Endothelial cell of umbilical vein (primary cell): Measurements from ENCODE around the gene LIPE. TPM values are rescaled to one million over a fixed set of nuclear protein-coding genes. Genes with fewer than 3 reads are reported as not detected.

Experiments
- BruUV-seq: library from RNA; stranded (reverse); fragments of 400-500 nt; replicated peaks from 2 replicates; lab custom pipeline; 2021; lab: Mats Ljungman, UMichigan
- CTCF ChIA-PET: fragments of 300-600, 350-600 bp; sonication (Branson Sonifier 250); formaldehyde crosslinking; loops from one replicate; lab custom pipeline; 2021; ENCODE audit warnings: antibody characterized with exemption, inconsistent platforms; lab: Charles Lee
- POLR2A ChIA-PET: fragments of 300-600, 350-600 bp; sonication (Branson Sonifier 250); formaldehyde crosslinking; loops from one replicate; lab custom pipeline; 2021; ENCODE audit warnings: antibody characterized with exemption, inconsistent platforms; lab: Charles Lee
- DNase-seq: peaks from one replicate; pipeline ENCODE4 v3.0.0-alpha.2; 2011; ENCODE audit warnings: low read depth, low spot score
- FAIRE-seq: peaks from 2 replicates; lab custom pipeline; 2011; peaks lifted over from hg19 to GRCh38; lab: Jason Lieb, UNC
- H2AFZ ChIP-seq: 2 replicates; pipeline ENCODE4 v1.6.0; 2012; ENCODE audit warnings: low read depth, low read length, control low read depth, inconsistent platforms
- H3K27ac ChIP-seq: 2 replicates; pipeline ENCODE4 v1.5.1; 2011; ENCODE audit warnings: low read depth, mild to moderate bottlenecking, control low read depth, low read length, moderate library complexity; ENCODE audit not compliant: insufficient read depth
- H3K27me3 ChIP-seq, 2 experiments: 2 replicates each; pipeline versions ENCODE4 v1.6.0 to v1.6.1; 2011; ENCODE audit warnings: low read length in 2 of 2, mixed read lengths in 1 of 2; ENCODE audit not compliant: control insufficient read depth in 2 of 2, insufficient read depth in 2 of 2
- H3K36me3 ChIP-seq, 2 experiments: 2 replicates in 1 of 2; 3 replicates in 1 of 2; pipeline ENCODE4 v1.5.1; 2011; ENCODE audit warnings: low read length in 2 of 2, mild to moderate bottlenecking in 1 of 2, moderate library complexity in 1 of 2; ENCODE audit not compliant: control insufficient read depth in 2 of 2, insufficient read depth in 2 of 2; ENCODE audit errors: extremely low read depth in 1 of 2
- H3K4me1 ChIP-seq: 3 replicates; pipeline ENCODE4 v1.5.1; 2011; ENCODE audit warnings: mild to moderate bottlenecking, low read length; ENCODE audit not compliant: control insufficient read depth, insufficient read depth; ENCODE audit errors: extremely low read depth
- H3K4me2 ChIP-seq: 2 replicates; pipeline ENCODE4 v1.6.1; 2011; ENCODE audit warnings: low read length, control low read depth, mixed read lengths; ENCODE audit not compliant: insufficient read depth
- H3K4me3 ChIP-seq, 3 experiments: fragments of 200-600 bp in 1 of 3; sonication (generic), shearing (Covaris generic) in 1 of 3; replicated peaks in 1 of 3; 2 replicates each; pipeline ENCODE4 v1.5.1; 2011 to 2016; ENCODE audit warnings: control low read depth in 3 of 3, low read length in 3 of 3, mild to moderate bottlenecking in 2 of 3, inconsistent platforms in 1 of 3, low read depth in 1 of 3, moderate library complexity in 1 of 3; ENCODE audit not compliant: insufficient read depth in 1 of 3
- H3K79me2 ChIP-seq: 2 replicates; pipeline ENCODE4 v1.6.0; 2012; ENCODE audit warnings: low read length, inconsistent platforms; ENCODE audit not compliant: control insufficient read depth, insufficient read depth
- H3K9ac ChIP-seq: replicated peaks from 2 replicates; pipeline ENCODE3; 2011; ENCODE audit warnings: low read length, control low read depth; ENCODE audit not compliant: insufficient read depth; ENCODE audit errors: extremely low read depth
- H3K9me1 ChIP-seq: replicated peaks from 3 replicates; pipeline ENCODE4 v1.6.0; 2011; ENCODE audit warnings: mild to moderate bottlenecking, low read length; ENCODE audit not compliant: control insufficient read depth, insufficient read depth; ENCODE audit errors: extremely low read depth
- H3K9me3 ChIP-seq: replicated peaks from 2 replicates; pipeline ENCODE4 v1.5.1; 2012; ENCODE audit warnings: low read length, inconsistent platforms; ENCODE audit not compliant: control insufficient read depth, insufficient read depth
- H4K20me1 ChIP-seq: replicated peaks from 2 replicates; pipeline ENCODE3; 2011; ENCODE audit warnings: mild to moderate bottlenecking, low read length; ENCODE audit not compliant: control insufficient read depth, insufficient read depth; ENCODE audit errors: extremely low read depth
- EZH2 ChIP-seq: IDR thresholded peaks from 2 replicates; pipeline ENCODE4 v1.6.1; 2012; ENCODE audit warnings: borderline replicate concordance, low read depth, mild to moderate bottlenecking, moderate library complexity, low read length, inconsistent platforms; ENCODE audit not compliant: severe bottlenecking
- FOS ChIP-seq: IDR thresholded peaks from 2 replicates; pipeline ENCODE4 v1.6.1; 2011; ENCODE audit warnings: mild to moderate bottlenecking, low read length, moderate library complexity, borderline replicate concordance; ENCODE audit not compliant: insufficient read depth
- GATA2 ChIP-seq: IDR thresholded peaks from 2 replicates; pipeline ENCODE4 v1.7.0; 2011; ENCODE audit warnings: low read depth, mild to moderate bottlenecking, moderate library complexity, mixed read lengths, low read length; ENCODE audit not compliant: insufficient read length, insufficient read depth
- JUN ChIP-seq: IDR thresholded peaks from 2 replicates; pipeline ENCODE4 v1.6.1; 2011; ENCODE audit warnings: borderline replicate concordance, low read depth; ENCODE audit not compliant: insufficient read length, insufficient read depth
- MYC ChIP-seq: IDR thresholded peaks from one replicate; pipeline ENCODE4 v1.6.1; 2011; ENCODE audit warnings: mild to moderate bottlenecking, low read depth, low read length
- POLR2A ChIP-seq: IDR thresholded peaks from 2 replicates; pipeline ENCODE4 v1.6.1; 2012; ENCODE audit warnings: low read depth, mild to moderate bottlenecking, control low read depth, low read length
- POLR2AphosphoS5 ChIP-seq: IDR thresholded peaks from 2 replicates; pipeline ENCODE4 v1.6.1; 2012; ENCODE audit warnings: low read depth, mild to moderate bottlenecking, control low read depth, low read length, moderate library complexity; ENCODE audit not compliant: insufficient read depth
- dilution Hi-C: fragments of 300-500 bp; cut with MboI; formaldehyde crosslinking; loops from one replicate; pipeline ENCODE4 v1.15.0; 2019; ENCODE audit warnings: low sequenced_read_pairs; ENCODE audit not compliant: extremely low pct_ligation_motif_present
- intact Hi-C: fragments of 100-400 bp; cut with micrococcal nuclease; formaldehyde crosslinking; loops from one replicate; pipeline ENCODE4 v1.10.0; 2022
- polyA plus RNA-seq, 4 experiments: library from polyadenylated mRNA; depleted of rRNA in 3 of 4; stranded (reverse) in 3 of 4; unstranded in 1 of 4; fragments of >200 nt; gene quantifications; 2 replicates each; pipeline versions ENCODE4 v1.2.1 to v1.2.3, GENCODE V29; 2011 to 2012; ENCODE audit warnings: missing spikeins in 1 of 4
- total RNA-seq: library from RNA; stranded (reverse); gene quantifications from 2 replicates; pipeline ENCODE4 v1.2.3, GENCODE V29; 2021
- TF ChIP-seq, protein P1 (sequence below): IDR thresholded peaks from 2 replicates; pipeline ENCODE4 v1.6.1; 2011; ENCODE audit not compliant: insufficient read depth, insufficient read length
- TF ChIP-seq, protein P2 (sequence below), 2 donors: IDR thresholded peaks; 1 replicate in 1 of 2; 2 replicates in 1 of 2; pipeline ENCODE4 v1.5.1; 2011; ENCODE audit warnings: low read length in 2 of 2, mild to moderate bottlenecking in 2 of 2, moderate library complexity in 2 of 2, control low read depth in 1 of 2, inconsistent platforms in 1 of 2, low read depth in 1 of 2; ENCODE audit not compliant: insufficient read depth in 1 of 2; ENCODE audit errors: extremely low read depth in 1 of 2

Gene LIPE
- total and polyA plus RNA-seq, 2 donors (not counting 3 experiments of a cell fraction or from before 2014, with no cell fraction given): 3.8 to 13.5 TPM

DNA sequence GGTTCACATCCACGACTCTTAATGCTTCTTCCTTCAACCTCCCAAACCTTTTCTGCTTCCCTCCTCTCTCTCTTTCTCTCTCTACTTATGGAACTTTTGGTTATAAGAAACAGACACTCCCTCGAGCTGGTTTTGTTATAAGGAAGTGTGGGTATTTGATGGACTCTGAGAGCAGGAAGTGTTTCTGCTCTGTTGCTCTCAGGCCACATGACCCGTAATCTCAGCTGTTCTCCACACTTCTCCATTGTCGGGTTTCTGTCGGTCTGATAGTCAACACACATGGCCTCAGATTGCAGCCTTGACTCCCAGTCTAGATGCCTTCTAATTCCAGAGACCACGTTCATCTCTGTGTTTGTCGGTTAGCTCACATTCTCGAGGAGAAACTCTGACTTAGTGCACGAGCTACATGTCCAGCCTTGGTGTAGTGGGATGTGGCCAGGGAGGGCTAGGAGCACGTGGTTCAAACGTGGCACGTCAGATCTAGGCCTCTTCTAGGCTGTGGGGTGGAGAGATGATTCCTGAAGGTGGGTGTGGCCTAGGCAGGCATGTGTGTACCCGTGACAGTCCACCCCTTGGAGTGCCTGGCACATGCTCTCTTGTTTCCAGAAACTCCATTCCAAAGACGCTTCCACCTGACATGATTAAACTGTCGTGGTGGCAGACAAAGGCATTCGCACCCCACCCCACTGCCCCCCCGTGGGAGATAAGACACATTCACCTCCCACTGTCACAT is 63.4 kb downstream of the LIPE start:
- no peak overlapping the region for H3K27ac ChIP-seq
- H3K9ac ChIP-seq: no peak overlapping the region
- no peaks in the 10 kb centered on the region for H3K27me3 ChIP-seq
- H4K20me1 ChIP-seq: no peaks in the 10 kb centered on the region
- no peak overlapping the region for H3K4me2 ChIP-seq
- ChIA-PET CTCF (no interaction called here), POLR2A (no interaction called here)
- H3K9me1 ChIP-seq: no peaks in the 10 kb centered on the region
- dilution Hi-C loops: no loop called here
- no peak for DNase-seq
- no peaks in the 10 kb centered on the region for H3K9me3 ChIP-seq
- H3K79me2 ChIP-seq: no peaks in the 10 kb centered on the region
- TF ChIP-seq MYC: no peak
- no peak for TF ChIP-seq POLR2A
- TF ChIP-seq, protein P1, sequence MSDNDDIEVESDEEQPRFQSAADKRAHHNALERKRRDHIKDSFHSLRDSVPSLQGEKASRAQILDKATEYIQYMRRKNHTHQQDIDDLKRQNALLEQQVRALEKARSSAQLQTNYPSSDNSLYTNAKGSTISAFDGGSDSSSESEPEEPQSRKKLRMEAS: no peak
- TF ChIP-seq, protein P2, sequence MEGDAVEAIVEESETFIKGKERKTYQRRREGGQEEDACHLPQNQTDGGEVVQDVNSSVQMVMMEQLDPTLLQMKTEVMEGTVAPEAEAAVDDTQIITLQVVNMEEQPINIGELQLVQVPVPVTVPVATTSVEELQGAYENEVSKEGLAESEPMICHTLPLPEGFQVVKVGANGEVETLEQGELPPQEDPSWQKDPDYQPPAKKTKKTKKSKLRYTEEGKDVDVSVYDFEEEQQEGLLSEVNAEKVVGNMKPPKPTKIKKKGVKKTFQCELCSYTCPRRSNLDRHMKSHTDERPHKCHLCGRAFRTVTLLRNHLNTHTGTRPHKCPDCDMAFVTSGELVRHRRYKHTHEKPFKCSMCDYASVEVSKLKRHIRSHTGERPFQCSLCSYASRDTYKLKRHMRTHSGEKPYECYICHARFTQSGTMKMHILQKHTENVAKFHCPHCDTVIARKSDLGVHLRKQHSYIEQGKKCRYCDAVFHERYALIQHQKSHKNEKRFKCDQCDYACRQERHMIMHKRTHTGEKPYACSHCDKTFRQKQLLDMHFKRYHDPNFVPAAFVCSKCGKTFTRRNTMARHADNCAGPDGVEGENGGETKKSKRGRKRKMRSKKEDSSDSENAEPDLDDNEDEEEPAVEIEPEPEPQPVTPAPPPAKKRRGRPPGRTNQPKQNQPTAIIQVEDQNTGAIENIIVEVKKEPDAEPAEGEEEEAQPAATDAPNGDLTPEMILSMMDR (IDR thresholded peaks at IDR 0.05; ENCODE audit: extremely low read depth in 1 of 2, insufficient read depth in 1 of 2, low read depth in 1 of 2, low read length in 2 of 2): no peak
- no peak for TF ChIP-seq POLR2AphosphoS5
- no peak for TF ChIP-seq JUN
- TF ChIP-seq FOS: no peak
- no peak for TF ChIP-seq EZH2
- TF ChIP-seq GATA2: no peak
- no peaks in the 10 kb centered on the region for H3K4me1 ChIP-seq
- FAIRE-seq: no peak
- H2AFZ ChIP-seq: no peak overlapping the region
- H3K36me3 ChIP-seq: peaks cover 0 to 11% of the 10 kb centered on the region in 2 experiments
- intact Hi-C loops: no loop called here
- no TSS peak for BruUV-seq
- H3K4me3 ChIP-seq: no peak overlapping the region
